ENCODE results near the gene P2RX4. TPM values are rescaled to one million over a fixed set of nuclear protein-coding genes. Genes with fewer than 3 reads are reported as not detected.

P2RX4 gene
- total and polyA plus RNA-seq, 12 donors, result 13.3 to 114 (median 34.4) TPM

GRCh38 chr12:121214166-121214777 lies 4.3 kb downstream of the P2RX4 start:
- Histone ChIP-seq H3K27me3 (no peaks in the 10 kb centered on the region), H3K4me1 (replicated peaks in 1 of 2) (peaks cover 12 to 36% of the 10 kb centered on the region in 2 donors), H3K9me3 (replicated peaks in 1 of 3) (no peaks in the 10 kb centered on the region), H3K4me3 (no peak overlapping the region), H3K27ac (peak overlapping the region in 4 of 5 donors; percentile 30 to 74 (median 67)), H3K36me3 (replicated peaks in 1 of 2) (peaks cover 0 to 11% of the 10 kb centered on the region in 2 donors)
- whole genome bisulfite sequencing, 4 donors, result 72 to 81% (median 77%) methylated on average over 11 of the region's 11 CpGs
- intact Hi-C loops (cut with DNase I), result no loop called here
- peak in 2 of 7 donors; percentile 16 to 31 for DNase-seq
- no peak for TF ChIP-seq POLR2A (IDR thresholded peaks at IDR 0.05)
- no peak for TF ChIP-seq CTCF (IDR thresholded peaks at IDR 0.05)

GRCh38 chr12:121214855-121215745 lies 5.2 kb downstream of the P2RX4 start:
- 44 to 50% (median 50%) methylated on average over 14 of the region's 14 CpGs for WGBS, 4 donors
- TF ChIP-seq POLR2A (IDR thresholded peaks at IDR 0.05) (no peak), CTCF (IDR thresholded peaks at IDR 0.05) (no peak)
- Histone ChIP-seq H3K27ac (peak overlapping the region in 4 of 5 donors; percentile 30 to 74 (median 67)), H3K4me1 (replicated peaks in 1 of 2) (peaks cover 12 to 41% of the 10 kb centered on the region in 2 donors), H3K27me3 (no peaks in the 10 kb centered on the region), H3K9me3 (replicated peaks in 1 of 3) (no peaks in the 10 kb centered on the region), H3K4me3 (no peak overlapping the region), H3K36me3 (replicated peaks in 1 of 2) (peaks cover 0 to 11% of the 10 kb centered on the region in 2 donors)
- intact Hi-C loops (cut with DNase I), result no loop called here
- DNase-seq, result peak; percentile 60 to 88 (median 75)

GRCh38 chr12:121216102-121216501 lies 6.2 kb downstream of the P2RX4 start:
- intact Hi-C loops (cut with DNase I), result no loop called here
- Histone ChIP-seq H3K4me1 (replicated peaks in 1 of 2) (peaks cover 10 to 39% of the 10 kb centered on the region in 2 donors), H3K4me3 (no peak overlapping the region), H3K9me3 (replicated peaks in 1 of 3) (no peaks in the 10 kb centered on the region), H3K27me3 (no peaks in the 10 kb centered on the region), H3K36me3 (replicated peaks in 1 of 2) (peaks cover 0 to 11% of the 10 kb centered on the region in 2 donors), H3K27ac (no peak overlapping the region)
- no peak for DNase-seq
- WGBS, 4 donors, result 95 to 98% (median 97%) methylated on average over 4 of the region's 4 CpGs
- TF ChIP-seq POLR2A (IDR thresholded peaks at IDR 0.05) (no peak), CTCF (IDR thresholded peaks at IDR 0.05) (no peak)

GRCh38 chr12:121217063-121217462 lies 7.1 kb downstream of the P2RX4 start:
- TF ChIP-seq CTCF (IDR thresholded peaks at IDR 0.05), result no peak
- no peak for TF ChIP-seq POLR2A (IDR thresholded peaks at IDR 0.05)
- DNase-seq, result no peak
- WGBS, 4 donors, result 72 to 82% (median 76%) methylated on average over 8 of the region's 8 CpGs
- no peak overlapping the region for H3K27ac ChIP-seq
- no peaks in the 10 kb centered on the region for H3K27me3 ChIP-seq
- intact Hi-C loops (cut with DNase I), result no loop called here
- H3K4me1 ChIP-seq (replicated peaks in 1 of 2), result peaks cover 10 to 35% of the 10 kb centered on the region in 2 donors
- H3K9me3 ChIP-seq (replicated peaks in 1 of 3), result no peaks in the 10 kb centered on the region
- peaks cover 0 to 16% of the 10 kb centered on the region in 2 donors for H3K36me3 ChIP-seq (replicated peaks in 1 of 2)
- no peak overlapping the region for H3K4me3 ChIP-seq

Measured in adrenal gland (tissue), 12 donors.